Vagina (tissue), 2 donors: Measurements from ENCODE around the gene LTBP4. TPM values are rescaled to one million over a fixed set of nuclear protein-coding genes. Genes with fewer than 3 reads are reported as not detected.

Experiments
- DNase-seq, 2 donors: peaks; one replicate each; pipeline ENCODE4 v3.0.0-alpha.2; 2017; ENCODE audit errors: extremely low spot score in 2 of 2
- H3K27ac ChIP-seq: fragments of 200-600 bp; sonication (generic); one replicate; pipeline ENCODE4 v1.5.1; 2019
- H3K27me3 ChIP-seq: fragments of 200-600 bp; sonication (generic); one replicate; pipeline ENCODE4 v1.5.1; 2019
- H3K36me3 ChIP-seq, 2 donors: fragments of 200-600 bp; sonication (generic); one replicate each; pipeline ENCODE4 v1.5.1; 2017 to 2019
- H3K4me1 ChIP-seq: fragments of 200-600 bp; sonication (generic); one replicate; pipeline ENCODE4 v1.5.1; 2019
- H3K4me3 ChIP-seq, 2 donors: fragments of 200-600 bp; sonication (generic); 1 replicate in 1 of 2; 2 replicates in 1 of 2; pipeline ENCODE4 v1.5.1; 2016 to 2019
- H3K9me3 ChIP-seq: fragments of 200-600 bp; sonication (generic); one replicate; pipeline ENCODE4 v1.5.1; 2019
- CTCF ChIP-seq, 3 experiments: fragments of 450-650 bp in 2 of 3; fragments of 200-600 bp in 1 of 3; sonication (generic) in 1 of 3; IDR thresholded peaks; one replicate each; pipeline ENCODE4 v1.5.1; 2017 to 2019; ENCODE audit warnings: antibody characterized with exemption in 3 of 3, mild to moderate bottlenecking in 2 of 3, moderate library complexity in 2 of 3
- POLR2A ChIP-seq, 2 donors: fragments of 450-650 bp; IDR thresholded peaks; one replicate each; pipeline ENCODE4 v1.6.1; 2017; ENCODE audit warnings: antibody characterized with exemption in 2 of 2, mild to moderate bottlenecking in 2 of 2, moderate library complexity in 2 of 2
- POLR2AphosphoS5 ChIP-seq, 2 donors: sonication (generic); formaldehyde crosslinking; IDR thresholded peaks; one replicate each; pipeline ENCODE4 v1.9.0; 2017; ENCODE audit warnings: antibody characterized with exemption in 2 of 2, mild to moderate bottlenecking in 2 of 2, low read depth in 1 of 2; ENCODE audit not compliant: insufficient read depth in 1 of 2
- intact Hi-C: fragments of 100-400 bp; cut with DNase I; formaldehyde crosslinking; loops from one replicate; pipeline ENCODE4 v1.15.1; 2023
- total RNA-seq: library from RNA; depleted of rRNA; stranded (reverse); fragments of >200 nt; gene quantifications from one replicate; pipeline ENCODE4 v1.2.3, GENCODE V29; 2016

The LTBP4 gene
- total RNA-seq, 1 donor from 2014 or later: 983 TPM

DNA sequence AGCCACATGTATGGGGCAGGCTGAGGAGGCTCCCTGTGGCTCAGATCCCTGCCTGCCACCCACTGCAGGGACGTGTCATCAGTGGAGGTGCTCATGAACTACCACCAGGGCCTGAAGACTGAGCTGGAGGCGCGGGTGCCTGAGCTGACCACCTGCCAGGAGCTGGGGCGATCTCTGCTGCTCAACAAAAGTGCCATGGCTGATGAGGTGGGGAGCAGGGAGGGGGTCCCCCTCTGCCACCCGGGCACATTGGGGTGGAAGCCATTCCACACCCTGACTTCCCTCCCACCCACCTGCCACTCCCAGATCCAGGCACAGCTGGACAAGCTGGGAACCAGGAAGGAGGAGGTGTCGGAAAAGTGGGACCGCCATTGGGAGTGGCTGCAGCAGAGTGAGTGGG lies 35.8 kb upstream of the LTBP4 start:
- peaks cover 22% of the 10 kb centered on the region for H3K4me1 ChIP-seq
- no peak overlapping the region for H3K4me3 ChIP-seq
- no peak overlapping the region for H3K27ac ChIP-seq
- no peaks in the 10 kb centered on the region for H3K36me3 ChIP-seq
- peaks cover 4% of the 10 kb centered on the region for H3K27me3 ChIP-seq
- no peaks in the 10 kb centered on the region for H3K9me3 ChIP-seq
- intact Hi-C loops: no loop called here
- no peak for DNase-seq
- TF ChIP-seq POLR2A (IDR thresholded peaks at IDR 0.05) (no peak), POLR2AphosphoS5 (IDR thresholded peaks at IDR 0.05; ENCODE audit: insufficient read depth in 1 of 2, low read depth in 1 of 2) (no peak), CTCF (IDR thresholded peaks at IDR 0.05) (no peak)

- Histone ChIP-seq H3K27ac (no peak overlapping the region), H3K9me3 (no peaks in the 10 kb centered on the region), H3K4me1 (peaks cover 22% of the 10 kb centered on the region), H3K4me3 (no peak overlapping the region), H3K27me3 (peaks cover 4% of the 10 kb centered on the region), H3K36me3 (no peaks in the 10 kb centered on the region)
- TF ChIP-seq POLR2AphosphoS5 (IDR thresholded peaks at IDR 0.05; ENCODE audit: insufficient read depth in 1 of 2, low read depth in 1 of 2): no peak
- no peak for DNase-seq
- intact Hi-C loops: no loop called here
Measured at GRCh38 chr19:40565910-40566495, 35.2 kb upstream of the LTBP4 start.

- peak overlapping the region; percentile 37 to 43 for H3K4me3 ChIP-seq
- H3K36me3 ChIP-seq: no peaks in the 10 kb centered on the region
- TF ChIP-seq POLR2A (IDR thresholded peaks at IDR 0.05) (no peak), CTCF (IDR thresholded peaks at IDR 0.05) (no peak), POLR2AphosphoS5 (IDR thresholded peaks at IDR 0.05; ENCODE audit: insufficient read depth in 1 of 2, low read depth in 1 of 2) (no peak)
- intact Hi-C loops: no loop called here
- H3K9me3 ChIP-seq: no peaks in the 10 kb centered on the region
- H3K4me1 ChIP-seq: peaks cover 22% of the 10 kb centered on the region
- H3K27ac ChIP-seq: no peak overlapping the region
- H3K27me3 ChIP-seq: peaks cover 4% of the 10 kb centered on the region
- DNase-seq: no peak
Measured at GRCh38 chr19:40567040-40567749, 34.0 kb upstream of the LTBP4 start.

DNA sequence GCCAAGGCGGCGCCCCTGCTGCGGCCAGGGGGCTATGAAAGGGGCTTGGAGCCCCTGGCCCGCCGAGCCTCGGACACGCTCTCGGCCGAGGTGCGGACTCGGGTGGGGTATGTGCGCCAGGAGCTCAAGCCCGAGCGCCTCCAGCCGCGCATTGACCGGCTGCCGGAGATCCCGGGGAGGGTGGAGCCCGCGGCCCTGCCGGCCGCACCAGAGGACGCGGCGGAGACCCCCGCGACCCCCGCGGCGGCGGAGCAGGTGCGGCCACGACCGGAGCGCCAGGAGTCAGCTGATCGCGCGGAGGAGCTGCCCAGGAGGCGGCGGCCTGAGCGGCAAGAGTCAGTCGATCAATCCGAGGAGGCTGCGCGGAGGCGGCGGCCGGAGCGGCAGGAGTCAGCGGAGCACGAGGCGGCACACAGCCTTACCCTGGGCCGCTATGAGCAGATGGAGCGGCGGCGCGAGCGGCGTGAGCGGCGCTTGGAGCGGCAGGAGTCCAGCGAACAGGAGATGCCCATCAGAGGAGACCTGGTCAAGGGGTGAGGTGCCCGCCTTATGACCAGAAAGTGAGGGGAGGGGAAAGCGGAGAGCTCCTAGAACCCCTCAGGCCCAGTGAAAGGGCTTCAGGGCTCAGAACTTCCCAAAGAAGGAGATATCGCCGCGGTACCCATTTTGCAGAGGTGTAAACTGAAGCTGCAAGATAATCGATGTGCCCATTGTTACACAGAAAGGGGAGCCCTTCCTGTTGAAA lies 33.2 kb upstream of the LTBP4 start:
- Histone ChIP-seq H3K27ac (no peak overlapping the region), H3K4me1 (peaks cover 22% of the 10 kb centered on the region), H3K4me3 (peak overlapping the region; percentile 37 to 43), H3K9me3 (no peaks in the 10 kb centered on the region), H3K36me3 (no peaks in the 10 kb centered on the region), H3K27me3 (peaks cover 4% of the 10 kb centered on the region)
- DNase-seq: no peak
- TF ChIP-seq POLR2A (IDR thresholded peaks at IDR 0.05) (no peak), CTCF (IDR thresholded peaks at IDR 0.05) (no peak), POLR2AphosphoS5 (IDR thresholded peaks at IDR 0.05; ENCODE audit: insufficient read depth in 1 of 2, low read depth in 1 of 2) (no peak)
- intact Hi-C loops: no loop called here

DNA sequence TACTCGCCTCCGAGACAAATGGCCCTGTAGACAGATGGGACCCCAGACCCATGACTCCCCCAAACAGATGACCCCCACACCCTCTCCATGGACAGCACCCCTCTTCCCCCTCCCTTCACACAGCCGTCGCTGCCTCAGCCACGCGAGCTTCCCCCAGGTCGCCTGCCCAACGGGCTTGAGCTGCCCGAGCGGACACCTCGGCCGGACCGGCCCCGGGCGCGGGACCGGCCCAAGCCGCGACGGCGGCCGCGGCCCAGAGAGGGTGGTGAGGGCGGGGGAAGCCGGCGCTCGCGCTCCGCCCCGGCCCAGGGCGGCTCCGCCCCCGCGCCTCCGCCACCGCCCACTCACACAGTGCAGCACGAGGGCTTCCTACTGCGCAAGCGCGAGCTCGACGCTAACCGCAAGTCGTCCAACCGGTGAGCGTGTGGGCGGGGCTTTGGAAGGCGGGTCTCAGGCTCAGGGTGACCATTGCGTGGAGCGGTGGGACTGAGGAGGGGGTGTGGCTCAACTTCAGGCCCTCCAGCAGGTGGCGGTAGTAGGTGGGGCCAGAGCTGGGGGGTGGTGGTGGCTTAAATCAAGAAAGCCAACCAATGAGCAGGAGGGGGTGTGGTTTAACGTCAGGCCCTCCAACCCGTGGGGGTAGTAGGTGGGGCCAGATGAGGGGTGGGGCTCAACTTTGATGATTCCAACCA lies 30.7 kb upstream of the LTBP4 start:
- Histone ChIP-seq H3K27me3 (peaks cover 4% of the 10 kb centered on the region), H3K4me3 (peak overlapping the region; percentile 42 to 65), H3K9me3 (no peaks in the 10 kb centered on the region), H3K36me3 (no peaks in the 10 kb centered on the region), H3K27ac (peak overlapping the region; percentile 71), H3K4me1 (peaks cover 22% of the 10 kb centered on the region)
- DNase-seq: peak in 1 of 2 donors; percentile 99
- intact Hi-C loops: no loop called here
- TF ChIP-seq POLR2AphosphoS5 (IDR thresholded peaks at IDR 0.05; ENCODE audit: insufficient read depth in 1 of 2, low read depth in 1 of 2) (peak in 1 of 2 donors; percentile 62), POLR2A (IDR thresholded peaks at IDR 0.05) (peak in 1 of 2 donors; percentile 9), CTCF (IDR thresholded peaks at IDR 0.05) (no peak)
